ENCODE measurements around the gene PARD6A.

DNA sequence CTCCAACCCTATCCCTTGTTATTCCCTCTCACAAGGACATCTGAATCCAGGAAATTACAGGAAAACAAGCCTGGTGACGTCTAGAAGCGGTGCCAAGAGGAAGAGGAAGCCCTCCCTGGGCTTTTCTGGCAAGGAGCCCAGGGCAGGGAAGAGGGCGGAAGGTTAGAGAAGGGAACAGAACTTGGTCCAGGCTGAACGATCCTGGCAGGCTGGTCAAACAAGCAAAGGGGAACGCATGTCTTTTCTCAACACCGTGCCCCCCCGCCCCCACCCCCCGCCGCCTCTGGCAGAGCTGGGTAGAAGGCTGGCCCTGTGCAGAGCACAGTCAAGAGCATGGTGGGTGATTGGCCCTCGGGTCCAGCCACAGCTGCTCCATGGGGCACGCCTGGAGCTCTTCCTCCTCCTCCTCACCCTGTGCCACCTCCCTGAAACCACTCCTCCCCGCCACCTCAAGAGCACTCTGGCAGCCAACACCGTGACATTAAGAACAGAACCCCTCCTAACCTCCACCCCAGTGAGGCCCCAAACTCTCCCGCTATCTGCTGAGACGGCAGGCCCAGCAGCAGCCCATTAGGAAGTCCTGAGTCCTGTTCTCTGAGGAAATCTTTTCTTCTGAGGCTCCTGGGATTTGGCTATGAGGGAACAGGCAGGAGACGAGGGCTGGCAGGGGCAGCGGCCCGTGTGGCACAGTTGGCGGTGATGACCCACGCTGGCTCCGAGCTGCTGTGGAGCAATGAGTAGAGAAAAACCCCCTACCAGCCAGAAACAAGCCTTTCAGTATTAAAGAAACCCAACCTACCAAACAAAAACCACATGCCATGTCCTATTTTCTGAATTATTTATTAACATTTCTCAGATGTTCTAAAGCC lies 13.2 kb downstream of the PARD6A start:
- TF ChIP-seq POLR2A (IDR thresholded peaks at IDR 0.05; ENCODE audit: low read depth, low read length) (no peak), POLR2AphosphoS5 (IDR thresholded peaks at IDR 0.05; ENCODE audit: low read depth, low read length) (no peak)

Data from GM12892 (cell line).